ENCODE data around the gene DPF3. TPM values are rescaled to one million over a fixed set of nuclear protein-coding genes. Genes with fewer than 3 reads are reported as not detected.

DPF3 gene
- total and polyA plus RNA-seq, 2 donors (not counting 1 experiment from before 2014, with no cell fraction given): 3.4 to 10.2 TPM

DNA sequence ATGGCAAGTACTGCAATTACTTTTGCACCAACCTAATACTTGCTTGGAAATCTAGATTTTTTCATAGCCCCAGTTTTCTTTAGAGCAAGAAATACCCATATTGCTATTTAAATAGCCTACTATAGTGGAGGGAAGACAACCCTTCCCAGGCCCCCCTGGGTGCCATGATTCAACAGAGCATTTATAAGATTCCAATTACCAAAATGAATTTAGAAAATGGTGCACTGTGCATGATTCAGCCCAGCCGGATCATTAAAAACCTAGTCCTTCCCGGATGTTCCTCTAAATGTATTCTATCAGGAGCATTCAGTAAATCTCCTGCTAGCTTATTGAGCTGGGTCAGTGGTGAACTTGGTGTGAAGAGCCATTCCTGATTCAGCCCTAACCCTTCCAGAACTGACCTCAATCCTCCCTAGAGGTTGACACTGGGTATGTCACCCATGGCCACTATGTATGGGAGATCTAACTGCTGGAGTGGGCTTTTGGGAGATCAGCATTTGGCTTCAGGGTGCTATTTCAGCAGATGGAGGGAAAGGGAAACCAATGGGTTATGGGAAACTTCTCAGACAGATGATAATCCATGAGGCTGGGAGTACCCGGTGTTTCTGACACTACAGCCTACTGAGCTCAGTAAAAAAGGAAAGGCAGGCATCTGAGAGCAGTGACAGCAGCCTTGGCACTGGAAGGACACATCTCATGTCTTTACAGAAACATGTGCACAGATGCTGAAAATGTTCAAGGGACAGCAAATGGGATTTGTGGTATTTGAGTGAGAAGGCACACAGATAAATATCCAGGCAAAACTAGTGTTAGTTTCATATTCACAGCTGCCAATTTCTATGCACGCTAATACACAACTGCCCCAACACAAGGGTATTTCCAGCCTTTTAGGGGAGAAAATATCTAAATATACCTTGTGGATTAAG is 258.9 kb downstream of the DPF3 start:
- WGBS (ENCODE audit: insufficient coverage): 100% methylated on average over 2 of the region's 4 CpGs

DNA sequence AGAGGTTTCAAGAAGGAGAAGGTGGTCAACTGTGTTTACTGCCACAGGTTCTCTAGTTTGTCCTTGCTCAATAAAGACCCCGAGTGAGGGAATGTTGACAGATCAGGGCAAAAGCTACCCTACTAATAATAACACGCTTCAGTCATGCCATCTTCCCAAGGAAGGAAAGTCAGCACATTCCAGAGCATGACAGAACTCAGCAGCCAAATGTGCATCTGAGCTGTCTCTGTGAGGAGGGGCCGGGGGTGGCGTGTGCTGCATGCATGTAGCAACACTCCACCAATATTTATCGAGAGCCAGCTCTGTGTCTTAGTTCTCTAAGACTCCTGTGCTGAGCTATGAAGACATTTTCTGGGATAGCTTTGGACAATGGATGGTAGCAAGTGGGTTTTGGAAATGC is 260.4 kb downstream of the DPF3 start:
- CTCF ChIA-PET: interaction anchor here (1.2 kb wide), 1 partner anchor 12 kb away, joined by 3 read pairs; no protein-coding TSS in a partner anchor
- Histone ChIP-seq H3K27me3 (replicated peaks in 1 of 4; ENCODE audit: control extremely low read depth in 1 of 4, control insufficient read depth in 3 of 4, insufficient read depth in 4 of 4, low read length in 3 of 4) (no peaks in the 10 kb centered on the region), H3K36me3 (replicated peaks in 1 of 2; ENCODE audit: control extremely low read depth in 1 of 2, control insufficient read depth in 1 of 2, extremely low read depth in 1 of 2, insufficient read depth in 2 of 2, low read length in 1 of 2) (no peaks in the 10 kb centered on the region), H3K4me2 (replicated peaks; ENCODE audit: low read depth, low read length, poor library complexity, severe bottlenecking) (no peak overlapping the region), H4K20me1 (ENCODE audit: control insufficient read depth, insufficient read depth, low read length, poor library complexity, severe bottlenecking) (no peaks in the 10 kb centered on the region), H3K79me2 (ENCODE audit: control insufficient read depth, insufficient read depth, low read length) (no peaks in the 10 kb centered on the region), H3K9ac (ENCODE audit: low read length) (no peak overlapping the region), H3K27ac (ENCODE audit: low read length in 2 of 2) (no peak overlapping the region), H2AFZ (ENCODE audit: insufficient read depth, low read depth, low read length, poor library complexity, severe bottlenecking) (no peak overlapping the region), H3K9me3 (ENCODE audit: control extremely low read depth in 1 of 3, control insufficient read depth in 2 of 3, insufficient read depth in 1 of 3, low read length in 2 of 3) (peaks cover 0 to under 1% (median 0%) of the 10 kb centered on the region in 3 donors), H3K4me3 (ENCODE audit: control extremely low read depth in 1 of 5, extremely low read depth in 1 of 5, insufficient read depth in 1 of 5, low read depth in 2 of 5, low read length in 4 of 5) (no peak overlapping the region), H3K4me1 (ENCODE audit: control insufficient read depth in 2 of 2, insufficient read depth in 2 of 2, low read length in 2 of 2) (no peaks in the 10 kb centered on the region)
- peaks cover 3% of the 10 kb centered on the region for H3K27me3 Mint-ChIP-seq
- H3K27ac Mint-ChIP-seq: no peak overlapping the region
- intact Hi-C loops (cut with micrococcal nuclease): no loop called here
- peaks cover 11% of the 10 kb centered on the region for H3K4me1 Mint-ChIP-seq
- POLR2A ChIA-PET: no interaction called here
- H3K4me3 Mint-ChIP-seq: no peak overlapping the region
- TF ChIP-seq, protein P1, sequence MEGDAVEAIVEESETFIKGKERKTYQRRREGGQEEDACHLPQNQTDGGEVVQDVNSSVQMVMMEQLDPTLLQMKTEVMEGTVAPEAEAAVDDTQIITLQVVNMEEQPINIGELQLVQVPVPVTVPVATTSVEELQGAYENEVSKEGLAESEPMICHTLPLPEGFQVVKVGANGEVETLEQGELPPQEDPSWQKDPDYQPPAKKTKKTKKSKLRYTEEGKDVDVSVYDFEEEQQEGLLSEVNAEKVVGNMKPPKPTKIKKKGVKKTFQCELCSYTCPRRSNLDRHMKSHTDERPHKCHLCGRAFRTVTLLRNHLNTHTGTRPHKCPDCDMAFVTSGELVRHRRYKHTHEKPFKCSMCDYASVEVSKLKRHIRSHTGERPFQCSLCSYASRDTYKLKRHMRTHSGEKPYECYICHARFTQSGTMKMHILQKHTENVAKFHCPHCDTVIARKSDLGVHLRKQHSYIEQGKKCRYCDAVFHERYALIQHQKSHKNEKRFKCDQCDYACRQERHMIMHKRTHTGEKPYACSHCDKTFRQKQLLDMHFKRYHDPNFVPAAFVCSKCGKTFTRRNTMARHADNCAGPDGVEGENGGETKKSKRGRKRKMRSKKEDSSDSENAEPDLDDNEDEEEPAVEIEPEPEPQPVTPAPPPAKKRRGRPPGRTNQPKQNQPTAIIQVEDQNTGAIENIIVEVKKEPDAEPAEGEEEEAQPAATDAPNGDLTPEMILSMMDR (IDR thresholded peaks at IDR 0.05): no peak
- no peak for TF ChIP-seq EZH2 (IDR thresholded peaks at IDR 0.05; ENCODE audit: borderline replicate concordance, insufficient read depth, low read depth, low read length, poor library complexity, severe bottlenecking)
- no peaks in the 10 kb centered on the region for H3K9me3 Mint-ChIP-seq (ENCODE audit: insufficient read depth)
- no peak for ATAC-seq (ENCODE audit: low read depth)
- 100% methylated on average over 3 of the region's 5 CpGs for WGBS (ENCODE audit: insufficient coverage)
- no peak for DNase-seq

More for the DNA sequence above, 258.9 kb downstream of the DPF3 start:
- ATAC-seq (ENCODE audit: low read depth) (no peak), DNase-seq (no peak)
- TF ChIP-seq EZH2 (IDR thresholded peaks at IDR 0.05; ENCODE audit: borderline replicate concordance, insufficient read depth, low read depth, low read length, poor library complexity, severe bottlenecking): no peak
- TF ChIP-seq, protein P1 (IDR thresholded peaks at IDR 0.05): no peak
- no peak overlapping the region for H3K27ac ChIP-seq (ENCODE audit: low read length in 2 of 2)
- H3K4me3 ChIP-seq (ENCODE audit: control extremely low read depth in 1 of 5, extremely low read depth in 1 of 5, insufficient read depth in 1 of 5, low read depth in 2 of 5, low read length in 4 of 5): no peak overlapping the region
- Mint-ChIP-seq H3K9me3 (ENCODE audit: insufficient read depth) (peaks cover 2% of the 10 kb centered on the region), H3K27me3 (peaks cover 3% of the 10 kb centered on the region), H3K4me1 (peaks cover 11% of the 10 kb centered on the region), H3K4me3 (no peak overlapping the region), H3K27ac (no peak overlapping the region)
- H3K4me2 ChIP-seq (replicated peaks; ENCODE audit: low read depth, low read length, poor library complexity, severe bottlenecking): no peak overlapping the region
- ChIA-PET CTCF (no interaction called here), POLR2A (no interaction called here)
- H3K9ac ChIP-seq (ENCODE audit: low read length): no peak overlapping the region
- H2AFZ ChIP-seq (ENCODE audit: insufficient read depth, low read depth, low read length, poor library complexity, severe bottlenecking): no peak overlapping the region
- H3K27me3 ChIP-seq (replicated peaks in 1 of 4; ENCODE audit: control extremely low read depth in 1 of 4, control insufficient read depth in 3 of 4, insufficient read depth in 4 of 4, low read length in 3 of 4): no peaks in the 10 kb centered on the region
- H4K20me1 ChIP-seq (ENCODE audit: control insufficient read depth, insufficient read depth, low read length, poor library complexity, severe bottlenecking): no peaks in the 10 kb centered on the region
- H3K9me3 ChIP-seq (ENCODE audit: control extremely low read depth in 1 of 3, control insufficient read depth in 2 of 3, insufficient read depth in 1 of 3, low read length in 2 of 3): peaks cover 4 to 12% (median 8%) of the 10 kb centered on the region in 3 donors
- no peaks in the 10 kb centered on the region for H3K79me2 ChIP-seq (ENCODE audit: control insufficient read depth, insufficient read depth, low read length)
- intact Hi-C loops (cut with micrococcal nuclease): no loop called here
- H3K36me3 ChIP-seq (replicated peaks in 1 of 2; ENCODE audit: control extremely low read depth in 1 of 2, control insufficient read depth in 1 of 2, extremely low read depth in 1 of 2, insufficient read depth in 2 of 2, low read length in 1 of 2): no peaks in the 10 kb centered on the region
- H3K4me1 ChIP-seq (ENCODE audit: control insufficient read depth in 2 of 2, insufficient read depth in 2 of 2, low read length in 2 of 2): no peaks in the 10 kb centered on the region

All from B cell (primary cell).